ENCODE data around the gene ETHE1. TPM values are rescaled to one million over a fixed set of nuclear protein-coding genes. Genes with fewer than 3 reads are reported as not detected.
"Not testable (repeated sequence)": the region's sequence is repeated elsewhere in the genome, so short reads cannot be mapped to it uniquely, and the experiment has no call there.

The ETHE1 gene
- total RNA-seq, 5 donors from 2014 or later (not counting 1 experiment from before 2014, with no cell fraction given), result 19.1 to 39.4 (median 34.7) TPM

DNA sequence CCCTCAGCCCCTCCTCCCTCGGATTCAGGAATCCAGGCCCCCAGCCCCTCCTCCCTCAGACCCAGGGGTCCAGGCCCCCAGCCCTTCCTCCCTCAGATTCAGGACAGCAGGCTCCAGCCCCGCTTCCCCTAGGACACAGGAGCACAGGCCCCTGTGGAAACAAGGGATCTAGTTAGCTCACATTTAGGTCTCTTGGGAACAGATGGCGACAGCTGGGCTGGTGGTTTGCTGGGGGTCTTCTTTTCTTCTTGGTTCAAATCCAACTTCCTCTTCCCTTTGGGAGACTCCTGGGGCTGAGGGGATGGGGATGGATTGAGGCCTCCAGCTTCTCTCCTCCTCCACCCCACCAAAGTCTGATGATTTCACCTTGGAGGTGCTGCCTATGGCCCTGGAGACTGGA is 25.6 kb upstream of the ETHE1 start:
- no peaks in the 10 kb centered on the region for H3K9me3 Mint-ChIP-seq
- no peak overlapping the region for H3K27ac Mint-ChIP-seq
- H3K27me3 Mint-ChIP-seq, result no peaks in the 10 kb centered on the region
- H3K4me3 ChIP-seq (ENCODE audit: control insufficient read depth in 1 of 2, extremely low read depth in 1 of 2, low read length in 1 of 2), result no peak overlapping the region
- H3K27ac ChIP-seq (ENCODE audit: low read length), result no peak overlapping the region
- CTCF ChIA-PET, result interaction anchor here (0.6 to 5.2 kb wide), 2 partner anchors 13 to 42 kb away, joined by 3 to 84 read pairs; partner anchors contain the start of gene IRGQ (in 1 of the 2)
- POLR2A ChIA-PET, result no interaction called here
- DNase-seq (no peak), ATAC-seq (replicated peaks in 1 of 4) (no peak)
- H3K4me1 Mint-ChIP-seq, result peaks cover 11 to 19% (median 12%) of the 10 kb centered on the region in 3 donors
- no peaks in the 10 kb centered on the region for H3K27me3 ChIP-seq (replicated peaks in 1 of 2; ENCODE audit: control insufficient read depth in 2 of 2, extremely low read depth in 1 of 2, insufficient read depth in 2 of 2, low read length in 1 of 2)
- peaks cover 47% of the 10 kb centered on the region for H3K36me3 Mint-ChIP-seq
- WGBS (ENCODE audit: insufficient coverage), result 100% methylated on average over 1 of the region's 3 CpGs
- peaks cover 0 to 10% of the 10 kb centered on the region in 2 experiments for H3K4me1 ChIP-seq (ENCODE audit: control insufficient read depth in 1 of 2, extremely low read depth in 1 of 2, insufficient read depth in 2 of 2, low read length in 2 of 2)
- H3K4me3 Mint-ChIP-seq, result no peak overlapping the region
- H3K9me3 ChIP-seq, result no peaks in the 10 kb centered on the region
- peaks cover 20 to 66% of the 10 kb centered on the region in 2 donors for H3K36me3 ChIP-seq (ENCODE audit: control insufficient read depth in 2 of 2, extremely low read depth in 1 of 2, insufficient read depth in 1 of 2, low read length in 1 of 2)

GRCh38 chr19:43552198-43552450 is 25.1 kb upstream of the ETHE1 start:
- no peaks in the 10 kb centered on the region for H3K9me3 ChIP-seq
- no peak overlapping the region for H3K27ac ChIP-seq (ENCODE audit: low read length)
- CTCF ChIA-PET, result interaction anchor here in 1 of 2 donors (0.6 kb wide), 1 partner anchor 13 kb away, joined by 3 read pairs; no protein-coding TSS in a partner anchor
- DNase-seq (no peak), ATAC-seq (replicated peaks in 1 of 4) (no peak)
- H3K27me3 ChIP-seq (replicated peaks in 1 of 2; ENCODE audit: control insufficient read depth in 2 of 2, extremely low read depth in 1 of 2, insufficient read depth in 2 of 2, low read length in 1 of 2), result no peaks in the 10 kb centered on the region
- H3K4me3 ChIP-seq (ENCODE audit: control insufficient read depth in 1 of 2, extremely low read depth in 1 of 2, low read length in 1 of 2), result no peak overlapping the region
- H3K27ac Mint-ChIP-seq, result no peak overlapping the region
- H3K4me1 Mint-ChIP-seq, result peaks cover 11 to 17% (median 12%) of the 10 kb centered on the region in 3 donors
- H3K36me3 Mint-ChIP-seq, result peaks cover 47% of the 10 kb centered on the region
- no peaks in the 10 kb centered on the region for H3K27me3 Mint-ChIP-seq
- H3K4me1 ChIP-seq (ENCODE audit: control insufficient read depth in 1 of 2, extremely low read depth in 1 of 2, insufficient read depth in 2 of 2, low read length in 2 of 2), result peaks cover 0 to 10% of the 10 kb centered on the region in 2 experiments
- no CpG with 5 or more reads among the region's 3 CpGs for WGBS (ENCODE audit: insufficient coverage)
- POLR2A ChIA-PET, result no interaction called here
- H3K9me3 Mint-ChIP-seq, result no peaks in the 10 kb centered on the region
- no peak overlapping the region for H3K4me3 Mint-ChIP-seq
- H3K36me3 ChIP-seq (ENCODE audit: control insufficient read depth in 2 of 2, extremely low read depth in 1 of 2, insufficient read depth in 1 of 2, low read length in 1 of 2), result peaks cover 20 to 68% of the 10 kb centered on the region in 2 donors

DNA sequence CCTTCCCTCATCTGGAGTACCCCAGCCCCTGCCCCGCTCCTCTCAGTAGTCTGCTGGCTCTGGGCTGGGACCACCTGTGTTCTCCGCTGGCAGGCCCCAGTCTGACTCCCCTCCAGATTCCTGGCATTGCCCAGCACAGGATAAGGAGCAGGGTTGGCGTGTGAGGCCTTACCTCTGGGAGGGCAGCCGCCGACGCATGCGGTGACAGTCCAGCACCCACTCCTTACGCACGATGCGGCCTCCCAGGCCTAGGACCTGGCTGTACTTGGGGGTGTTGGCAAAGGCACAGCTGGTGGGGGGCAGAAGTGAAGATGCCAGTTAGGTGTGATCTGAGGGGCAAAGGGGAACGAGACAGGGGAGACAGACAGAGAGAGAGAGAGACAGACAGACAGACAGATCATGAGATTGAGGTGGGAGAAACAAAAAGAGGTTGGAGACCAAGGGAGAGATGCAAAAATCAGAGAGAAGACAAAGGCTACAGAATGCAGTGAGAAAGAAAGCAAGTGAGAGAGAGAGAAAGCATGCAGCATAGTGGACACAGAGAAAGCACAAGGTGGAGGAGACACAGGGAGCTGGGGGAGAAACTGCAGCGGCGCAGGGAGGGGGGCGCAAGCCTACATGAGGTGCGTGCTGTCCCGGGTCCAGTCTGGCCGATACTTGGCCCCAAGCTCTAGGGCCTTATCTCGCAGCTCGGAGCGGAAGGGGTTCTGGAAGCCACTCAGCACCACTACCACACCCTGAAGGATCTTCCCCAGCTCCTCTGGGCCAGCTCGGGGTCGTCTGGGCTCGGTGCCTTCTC is 24.6 kb upstream of the ETHE1 start:
- no peaks in the 10 kb centered on the region for H3K27me3 Mint-ChIP-seq
- CTCF ChIA-PET, result interaction anchor here in 1 of 2 donors (0.6 kb wide), 1 partner anchor 14 kb away, joined by 3 read pairs; no protein-coding TSS in a partner anchor
- Histone ChIP-seq H3K27ac (ENCODE audit: low read length) (no peak overlapping the region), H3K4me3 (ENCODE audit: control insufficient read depth in 1 of 2, extremely low read depth in 1 of 2, low read length in 1 of 2) (no peak overlapping the region), H3K36me3 (ENCODE audit: control insufficient read depth in 2 of 2, extremely low read depth in 1 of 2, insufficient read depth in 1 of 2, low read length in 1 of 2) (peaks cover 20 to 69% of the 10 kb centered on the region in 2 donors), H3K9me3 (no peaks in the 10 kb centered on the region), H3K27me3 (replicated peaks in 1 of 2; ENCODE audit: control insufficient read depth in 2 of 2, extremely low read depth in 1 of 2, insufficient read depth in 2 of 2, low read length in 1 of 2) (no peaks in the 10 kb centered on the region), H3K4me1 (ENCODE audit: control insufficient read depth in 1 of 2, extremely low read depth in 1 of 2, insufficient read depth in 2 of 2, low read length in 2 of 2) (peaks cover 0 to 10% of the 10 kb centered on the region in 2 experiments)
- POLR2A ChIA-PET, result interaction anchor here in 1 of 2 donors (0.6 kb wide), 1 partner anchor 34 kb away, joined by 3 read pairs; no protein-coding TSS in a partner anchor
- 93% methylated on average over 15 of the region's 23 CpGs for WGBS (ENCODE audit: insufficient coverage)
- ATAC-seq (replicated peaks in 1 of 4), result no peak
- H3K4me1 Mint-ChIP-seq, result peaks cover 11 to 17% (median 12%) of the 10 kb centered on the region in 3 donors
- no peaks in the 10 kb centered on the region for H3K9me3 Mint-ChIP-seq
- H3K27ac Mint-ChIP-seq, result peak overlapping the region; percentile 22 to 70
- peaks cover 47% of the 10 kb centered on the region for H3K36me3 Mint-ChIP-seq
- DNase-seq, result no peak
- H3K4me3 Mint-ChIP-seq, result no peak overlapping the region

DNA sequence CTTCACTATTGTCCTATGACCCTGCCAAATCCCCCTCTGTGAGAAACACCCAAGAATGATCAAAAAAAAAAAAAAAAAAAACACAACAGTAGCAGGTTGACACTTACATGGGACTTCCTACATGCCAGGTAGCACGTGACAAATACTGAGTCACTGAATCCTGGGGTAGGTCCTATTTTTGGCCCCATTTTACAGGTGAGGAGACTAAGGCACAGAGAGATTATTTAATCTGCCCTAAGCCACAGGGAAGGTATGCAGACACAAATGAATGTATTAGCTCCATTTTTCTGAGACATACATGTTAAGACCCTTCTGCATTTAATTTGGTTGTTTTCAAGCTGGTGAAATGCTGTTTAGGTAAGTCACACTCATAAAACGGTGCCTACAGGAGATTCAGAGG is 21.7 kb upstream of the ETHE1 start:
- POLR2A ChIA-PET, result no interaction called here

DNA sequence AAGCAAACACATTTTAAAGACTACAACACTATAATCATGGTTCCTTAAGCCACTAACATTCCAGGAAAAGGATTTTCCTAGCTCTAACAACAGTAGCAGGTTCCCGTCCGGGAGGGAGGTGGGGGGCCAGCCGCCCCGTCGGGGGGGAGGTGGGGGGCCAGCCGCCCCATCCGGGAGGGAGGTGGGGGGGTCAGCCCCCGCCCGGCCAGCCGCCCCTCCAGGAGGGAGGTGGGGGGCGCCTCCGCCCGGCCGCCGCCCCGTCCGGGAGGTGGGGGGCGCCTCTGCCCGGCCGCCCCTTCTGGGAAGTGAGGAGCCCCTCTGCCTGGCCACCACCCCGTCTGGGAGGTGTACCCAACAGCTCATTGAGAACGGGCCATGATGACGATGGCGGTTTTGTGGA is 20.9 kb upstream of the ETHE1 start:
- H3K27me3 ChIP-seq (replicated peaks in 1 of 2; ENCODE audit: control insufficient read depth in 2 of 2, extremely low read depth in 1 of 2, insufficient read depth in 2 of 2, low read length in 1 of 2); H3K4me1 ChIP-seq (ENCODE audit: control insufficient read depth in 1 of 2, extremely low read depth in 1 of 2, insufficient read depth in 2 of 2, low read length in 2 of 2); H3K4me3 Mint-ChIP-seq; H3K27ac Mint-ChIP-seq; H3K27ac ChIP-seq (ENCODE audit: low read length); H3K9me3 ChIP-seq; H3K27me3 Mint-ChIP-seq; DNase-seq; H3K4me3 ChIP-seq (ENCODE audit: control insufficient read depth in 1 of 2, extremely low read depth in 1 of 2, low read length in 1 of 2); H3K4me1 Mint-ChIP-seq; ATAC-seq (replicated peaks in 1 of 4); CTCF ChIA-PET; POLR2A ChIA-PET; H3K9me3 Mint-ChIP-seq: not testable (repeated sequence)
- peaks cover 45% of the 10 kb centered on the region for H3K36me3 Mint-ChIP-seq
- no CpG with 5 or more reads among the region's 24 CpGs for WGBS (ENCODE audit: insufficient coverage)
- peaks cover 27 to 66% of the 10 kb centered on the region in 2 donors for H3K36me3 ChIP-seq (ENCODE audit: control insufficient read depth in 2 of 2, extremely low read depth in 1 of 2, insufficient read depth in 1 of 2, low read length in 1 of 2)

More for the DNA sequence above, 21.7 kb upstream of the ETHE1 start:
- Histone ChIP-seq H3K36me3 (ENCODE audit: control insufficient read depth in 2 of 2, extremely low read depth in 1 of 2, insufficient read depth in 1 of 2, low read length in 1 of 2) (peaks cover 26 to 66% of the 10 kb centered on the region in 2 donors), H3K9me3 (no peaks in the 10 kb centered on the region), H3K4me3 (ENCODE audit: control insufficient read depth in 1 of 2, extremely low read depth in 1 of 2, low read length in 1 of 2) (no peak overlapping the region), H3K27me3 (replicated peaks in 1 of 2; ENCODE audit: control insufficient read depth in 2 of 2, extremely low read depth in 1 of 2, insufficient read depth in 2 of 2, low read length in 1 of 2) (no peaks in the 10 kb centered on the region), H3K4me1 (ENCODE audit: control insufficient read depth in 1 of 2, extremely low read depth in 1 of 2, insufficient read depth in 2 of 2, low read length in 2 of 2) (no peaks in the 10 kb centered on the region), H3K27ac (ENCODE audit: low read length) (no peak overlapping the region)
- no peaks in the 10 kb centered on the region for H3K27me3 Mint-ChIP-seq
- H3K9me3 Mint-ChIP-seq, result no peaks in the 10 kb centered on the region
- H3K36me3 Mint-ChIP-seq, result peaks cover 43% of the 10 kb centered on the region
- no peak overlapping the region for H3K27ac Mint-ChIP-seq
- 80% methylated on average over 1 of the region's 2 CpGs for WGBS (ENCODE audit: insufficient coverage)
- CTCF ChIA-PET, result no interaction called here
- no peaks in the 10 kb centered on the region for H3K4me1 Mint-ChIP-seq
- ATAC-seq (replicated peaks in 1 of 4) (no peak), DNase-seq (no peak)
- no peak overlapping the region for H3K4me3 Mint-ChIP-seq

- Histone ChIP-seq H3K4me1 (ENCODE audit: control insufficient read depth in 1 of 2, extremely low read depth in 1 of 2, insufficient read depth in 2 of 2, low read length in 2 of 2) (no peaks in the 10 kb centered on the region), H3K27ac (ENCODE audit: low read length) (no peak overlapping the region), H3K4me3 (ENCODE audit: control insufficient read depth in 1 of 2, extremely low read depth in 1 of 2, low read length in 1 of 2) (no peak overlapping the region), H3K27me3 (replicated peaks in 1 of 2; ENCODE audit: control insufficient read depth in 2 of 2, extremely low read depth in 1 of 2, insufficient read depth in 2 of 2, low read length in 1 of 2) (no peaks in the 10 kb centered on the region), H3K36me3 (ENCODE audit: control insufficient read depth in 2 of 2, extremely low read depth in 1 of 2, insufficient read depth in 1 of 2, low read length in 1 of 2) (peaks cover 29 to 66% of the 10 kb centered on the region in 2 donors), H3K9me3 (no peaks in the 10 kb centered on the region)
- ATAC-seq (replicated peaks in 1 of 4) (no peak), DNase-seq (no peak)
- CTCF ChIA-PET, result interaction anchor here in 1 of 2 donors (0.5 kb wide), 1 partner anchor 11 kb away, joined by 3 read pairs; no protein-coding TSS in a partner anchor
- 100% methylated on average over 2 of the region's 3 CpGs for WGBS (ENCODE audit: insufficient coverage)
- Mint-ChIP-seq H3K27ac (no peak overlapping the region), H3K9me3 (no peaks in the 10 kb centered on the region), H3K27me3 (no peaks in the 10 kb centered on the region), H3K4me1 (no peaks in the 10 kb centered on the region), H3K36me3 (peaks cover 47% of the 10 kb centered on the region), H3K4me3 (no peak overlapping the region)
- POLR2A ChIA-PET, result no interaction called here
Measured at GRCh38 chr19:43546581-43546980, 19.6 kb upstream of the ETHE1 start.

Measured in T-cell (primary cell).